ENCODE results near the gene MRPS23. TPM values are rescaled to one million over a fixed set of nuclear protein-coding genes. Genes with fewer than 3 reads are reported as not detected.
A peak's percentile ranks its signal among the peaks of the same experiment; 100 is the strongest.

The MRPS23 gene
- total and polyA plus RNA-seq, 2 of the 13 experiments (the other 11 are each of a cell fraction or from before 2014, with no cell fraction given) = 63.2 to 181 TPM

GRCh38 chr17:57860414-57860999, 10.7 kb upstream of the MRPS23 start (continued):
- TF ChIP-seq ARHGAP35 (CRISPR knock-in tag; IDR thresholded peaks at IDR 0.05; ENCODE audit: borderline replicate concordance) (no peak), NAIF1 (CRISPR knock-in tag; IDR thresholded peaks at IDR 0.05; ENCODE audit: borderline replicate concordance) (no peak), ZNF788 (CRISPR knock-in tag; IDR thresholded peaks at IDR 0.05; ENCODE audit: borderline replicate concordance) (no peak), SAFB2 (CRISPR knock-in tag; IDR thresholded peaks at IDR 0.05; ENCODE audit: borderline replicate concordance, low read depth) (no peak), TOPORS (CRISPR knock-in tag; IDR thresholded peaks at IDR 0.05) (no peak), BRCA1 (CRISPR knock-in tag; IDR thresholded peaks at IDR 0.05) (no peak), ZNF460 (CRISPR knock-in tag; IDR thresholded peaks at IDR 0.05; ENCODE audit: borderline replicate concordance) (no peak), ZNF296 (CRISPR knock-in tag; conservative IDR thresholded peaks at IDR 0.05) (no peak), REL (CRISPR knock-in tag; conservative IDR thresholded peaks at IDR 0.05) (no peak), FOXO4 (CRISPR knock-in tag; conservative IDR thresholded peaks at IDR 0.05) (0 out of 2 replicates have a peak, but pooled peaks have one; percentile 72), MTF2 (CRISPR knock-in tag; IDR thresholded peaks at IDR 0.05; ENCODE audit: borderline replicate concordance) (no peak), ZNF556 (CRISPR knock-in tag; IDR thresholded peaks at IDR 0.05; ENCODE audit: borderline replicate concordance) (no peak), ZNF772 (CRISPR knock-in tag; IDR thresholded peaks at IDR 0.05) (no peak), PAF1 (CRISPR knock-in tag; IDR thresholded peaks at IDR 0.05) (0 out of 2 replicates have a peak, but pooled peaks have one; percentile 50), ZNF451 (CRISPR knock-in tag; IDR thresholded peaks at IDR 0.05) (no peak), ZBTB21 (CRISPR knock-in tag; IDR thresholded peaks at IDR 0.05) (no peak), NCOR1 (IDR thresholded peaks at IDR 0.05; ENCODE audit: borderline replicate concordance, low read length) (0 out of 2 replicates have a peak, but pooled peaks have one; percentile 14), TARDBP (CRISPR knock-in tag; IDR thresholded peaks at IDR 0.05) (no peak), SMYD3 (CRISPR knock-in tag; IDR thresholded peaks at IDR 0.05) (no peak), ZBTB39 (CRISPR knock-in tag; IDR thresholded peaks at IDR 0.05) (no peak)
- TF ChIP-seq, protein P1, sequence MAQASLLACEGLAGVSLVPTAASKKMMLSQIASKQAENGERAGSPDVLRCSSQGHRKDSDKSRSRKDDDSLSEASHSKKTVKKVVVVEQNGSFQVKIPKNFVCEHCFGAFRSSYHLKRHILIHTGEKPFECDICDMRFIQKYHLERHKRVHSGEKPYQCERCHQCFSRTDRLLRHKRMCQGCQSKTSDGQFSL (CRISPR knock-in tag; IDR thresholded peaks at IDR 0.05) = 0 out of 2 replicates have a peak, but pooled peaks have one; percentile 16
- TF ChIP-seq, protein P2, sequence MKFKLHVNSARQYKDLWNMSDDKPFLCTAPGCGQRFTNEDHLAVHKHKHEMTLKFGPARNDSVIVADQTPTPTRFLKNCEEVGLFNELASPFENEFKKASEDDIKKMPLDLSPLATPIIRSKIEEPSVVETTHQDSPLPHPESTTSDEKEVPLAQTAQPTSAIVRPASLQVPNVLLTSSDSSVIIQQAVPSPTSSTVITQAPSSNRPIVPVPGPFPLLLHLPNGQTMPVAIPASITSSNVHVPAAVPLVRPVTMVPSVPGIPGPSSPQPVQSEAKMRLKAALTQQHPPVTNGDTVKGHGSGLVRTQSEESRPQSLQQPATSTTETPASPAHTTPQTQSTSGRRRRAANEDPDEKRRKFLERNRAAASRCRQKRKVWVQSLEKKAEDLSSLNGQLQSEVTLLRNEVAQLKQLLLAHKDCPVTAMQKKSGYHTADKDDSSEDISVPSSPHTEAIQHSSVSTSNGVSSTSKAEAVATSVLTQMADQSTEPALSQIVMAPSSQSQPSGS (CRISPR knock-in tag; IDR thresholded peaks at IDR 0.05) = no peak
- TF ChIP-seq, protein P3, sequence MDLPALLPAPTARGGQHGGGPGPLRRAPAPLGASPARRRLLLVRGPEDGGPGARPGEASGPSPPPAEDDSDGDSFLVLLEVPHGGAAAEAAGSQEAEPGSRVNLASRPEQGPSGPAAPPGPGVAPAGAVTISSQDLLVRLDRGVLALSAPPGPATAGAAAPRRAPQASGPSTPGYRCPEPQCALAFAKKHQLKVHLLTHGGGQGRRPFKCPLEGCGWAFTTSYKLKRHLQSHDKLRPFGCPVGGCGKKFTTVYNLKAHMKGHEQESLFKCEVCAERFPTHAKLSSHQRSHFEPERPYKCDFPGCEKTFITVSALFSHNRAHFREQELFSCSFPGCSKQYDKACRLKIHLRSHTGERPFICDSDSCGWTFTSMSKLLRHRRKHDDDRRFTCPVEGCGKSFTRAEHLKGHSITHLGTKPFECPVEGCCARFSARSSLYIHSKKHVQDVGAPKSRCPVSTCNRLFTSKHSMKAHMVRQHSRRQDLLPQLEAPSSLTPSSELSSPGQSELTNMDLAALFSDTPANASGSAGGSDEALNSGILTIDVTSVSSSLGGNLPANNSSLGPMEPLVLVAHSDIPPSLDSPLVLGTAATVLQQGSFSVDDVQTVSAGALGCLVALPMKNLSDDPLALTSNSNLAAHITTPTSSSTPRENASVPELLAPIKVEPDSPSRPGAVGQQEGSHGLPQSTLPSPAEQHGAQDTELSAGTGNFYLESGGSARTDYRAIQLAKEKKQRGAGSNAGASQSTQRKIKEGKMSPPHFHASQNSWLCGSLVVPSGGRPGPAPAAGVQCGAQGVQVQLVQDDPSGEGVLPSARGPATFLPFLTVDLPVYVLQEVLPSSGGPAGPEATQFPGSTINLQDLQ (CRISPR knock-in tag; IDR thresholded peaks at IDR 0.05) = no peak

All from HepG2 (cell line).